Left renal cortex interstitium (tissue), 4 donors: ENCODE measurements around the gene BACH1. TPM values are rescaled to one million over a fixed set of nuclear protein-coding genes. Genes with fewer than 3 reads are reported as not detected.

ENCODE experiments used
- DNase-seq, 4 donors: peaks; one replicate each; pipeline ENCODE4 v3.0.0-alpha.2; 2013; ENCODE audit warnings: low read depth in 4 of 4, low spot score in 2 of 4, missing footprints in 1 of 4
- polyA plus RNA-seq, 4 donors: library from polyadenylated mRNA; unstranded; fragments of 120-200 nt; gene quantifications; one replicate each; pipeline ENCODE4 v1.2.1, GENCODE V29; 2013; ENCODE audit not compliant: insufficient read length in 4 of 4

BACH1 gene
- polyA plus RNA-seq, 4 donors: 39.0 to 50.1 (median 42.7) TPM

DNA sequence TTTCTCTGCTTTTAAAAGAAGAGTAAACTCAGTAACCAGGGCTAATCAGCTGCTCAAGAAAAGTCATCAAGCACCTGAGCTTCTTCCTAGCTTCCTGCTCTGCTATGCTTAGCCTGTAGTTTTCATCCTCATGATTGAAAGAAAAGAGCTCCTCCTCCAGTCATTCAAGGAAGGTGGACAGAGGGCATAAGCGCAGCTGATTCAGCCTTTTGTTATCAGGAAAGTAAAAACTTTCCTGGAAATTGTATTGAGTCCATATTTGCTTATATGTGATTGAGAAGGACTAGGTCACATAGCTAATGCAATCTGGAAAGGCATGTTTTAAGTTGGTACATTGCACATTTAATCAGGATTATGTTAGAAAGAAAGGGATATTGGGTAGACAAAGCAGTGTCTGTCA, 8.5 kb upstream of the BACH1 start:
- DNase-seq: no peak

DNA sequence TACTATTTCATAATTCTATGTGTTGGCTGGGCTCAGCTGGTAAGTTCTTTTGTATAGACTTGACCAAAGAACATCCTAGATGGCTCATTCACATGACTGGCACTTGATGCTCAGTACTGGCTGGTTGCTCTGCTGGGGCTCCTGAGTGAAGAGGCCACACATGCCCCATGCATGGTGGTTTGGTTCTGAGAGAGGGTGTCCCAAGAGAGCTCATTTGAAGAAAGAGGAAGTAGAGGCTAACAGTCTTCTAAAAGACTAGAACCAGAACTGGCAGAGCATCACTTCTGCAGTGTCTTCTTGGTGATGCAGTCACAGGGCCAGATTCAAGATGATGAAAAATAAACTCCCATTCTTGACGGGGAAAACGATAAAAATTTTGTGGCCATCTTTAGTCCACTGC, 5.2 kb upstream of the BACH1 start:
- no peak for DNase-seq

DNA sequence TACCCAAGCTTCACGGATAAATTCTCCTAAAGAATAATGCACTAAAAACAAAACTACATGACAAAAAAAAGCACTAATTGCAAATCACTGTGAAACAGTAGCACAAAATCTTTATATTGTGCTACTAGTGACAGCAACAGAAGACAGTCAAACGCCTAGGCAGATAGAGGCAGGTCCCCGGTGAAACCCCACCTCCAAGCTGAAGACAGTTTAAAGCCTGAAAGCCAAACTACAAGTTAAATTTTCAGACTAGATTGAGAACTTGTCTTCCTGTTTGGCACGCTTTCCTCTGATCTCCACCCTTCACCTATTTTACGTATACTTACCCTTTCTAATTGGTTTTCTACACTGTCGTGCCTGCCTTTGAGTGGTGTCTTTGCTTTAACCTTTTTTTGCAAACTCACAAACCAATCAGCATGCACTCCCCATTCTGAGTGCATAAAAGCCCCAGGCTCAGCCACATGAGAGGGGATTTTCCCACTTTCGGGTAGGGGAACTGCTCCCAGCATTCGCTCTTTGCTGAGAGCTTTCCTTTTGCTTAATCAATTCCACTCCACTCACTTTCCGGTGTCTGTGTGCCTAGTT, 3.6 kb upstream of the BACH1 start:
- no peak for DNase-seq

DNA sequence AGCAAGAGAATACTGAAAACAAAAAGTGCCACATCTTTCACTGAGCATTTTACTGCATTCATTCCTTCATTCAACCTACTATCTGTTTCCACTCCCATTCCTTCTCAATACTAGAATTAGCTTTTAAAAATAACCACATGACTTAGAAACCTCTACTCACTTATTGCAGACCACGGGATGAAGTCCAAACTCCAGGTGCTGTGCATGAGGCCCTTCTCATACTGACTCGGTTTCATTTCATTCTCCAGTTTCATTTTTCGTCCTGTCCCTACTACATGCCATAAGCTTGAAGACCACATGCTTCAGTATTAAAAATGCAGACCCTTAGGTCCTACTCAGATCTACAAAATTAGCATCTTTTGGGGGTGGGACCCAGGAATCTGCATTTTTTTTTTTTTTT, 2.3 kb upstream of the BACH1 start:
- DNase-seq: no peak

DNA sequence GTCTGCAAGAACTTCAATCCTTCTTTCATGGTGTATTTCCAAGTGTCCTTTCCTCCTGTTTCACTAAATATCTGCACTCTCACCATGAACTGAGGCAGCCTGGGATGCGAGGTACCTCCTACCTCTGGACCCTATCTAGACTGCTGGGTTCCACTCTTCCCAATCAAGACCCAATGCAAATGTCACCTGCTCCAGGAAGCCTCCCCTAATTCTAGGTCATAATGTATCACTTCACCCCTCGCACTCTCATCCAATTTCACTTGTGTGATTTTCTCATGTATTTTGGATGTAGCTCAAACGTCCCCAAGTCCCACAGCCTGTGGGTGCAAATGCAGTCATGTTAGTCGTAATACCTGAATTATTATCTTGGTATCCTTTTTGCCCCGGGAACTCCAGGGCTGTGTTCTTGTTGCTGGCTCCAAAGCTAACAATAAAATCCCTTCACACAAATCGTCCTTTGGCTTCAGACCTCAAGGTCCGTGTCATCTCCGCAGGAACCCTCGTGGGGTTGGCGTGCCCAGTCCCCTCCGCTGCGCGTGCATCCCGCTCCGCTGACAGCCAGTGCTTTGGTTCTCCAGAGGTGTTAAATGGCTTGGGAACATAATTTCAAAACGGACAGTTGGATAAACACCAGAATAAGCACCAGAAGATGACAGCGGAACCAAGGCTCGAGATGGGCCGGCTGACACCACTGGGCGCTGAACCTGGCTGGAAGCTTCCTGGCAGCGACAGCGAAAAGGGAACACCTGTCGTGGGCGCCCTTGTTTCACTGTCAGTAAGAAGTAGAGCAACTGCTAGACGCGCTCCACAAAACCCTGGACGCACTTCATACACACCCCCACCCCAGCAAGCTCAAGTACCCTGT, 1.0 kb upstream of the BACH1 start:
- no peak for DNase-seq

DNA sequence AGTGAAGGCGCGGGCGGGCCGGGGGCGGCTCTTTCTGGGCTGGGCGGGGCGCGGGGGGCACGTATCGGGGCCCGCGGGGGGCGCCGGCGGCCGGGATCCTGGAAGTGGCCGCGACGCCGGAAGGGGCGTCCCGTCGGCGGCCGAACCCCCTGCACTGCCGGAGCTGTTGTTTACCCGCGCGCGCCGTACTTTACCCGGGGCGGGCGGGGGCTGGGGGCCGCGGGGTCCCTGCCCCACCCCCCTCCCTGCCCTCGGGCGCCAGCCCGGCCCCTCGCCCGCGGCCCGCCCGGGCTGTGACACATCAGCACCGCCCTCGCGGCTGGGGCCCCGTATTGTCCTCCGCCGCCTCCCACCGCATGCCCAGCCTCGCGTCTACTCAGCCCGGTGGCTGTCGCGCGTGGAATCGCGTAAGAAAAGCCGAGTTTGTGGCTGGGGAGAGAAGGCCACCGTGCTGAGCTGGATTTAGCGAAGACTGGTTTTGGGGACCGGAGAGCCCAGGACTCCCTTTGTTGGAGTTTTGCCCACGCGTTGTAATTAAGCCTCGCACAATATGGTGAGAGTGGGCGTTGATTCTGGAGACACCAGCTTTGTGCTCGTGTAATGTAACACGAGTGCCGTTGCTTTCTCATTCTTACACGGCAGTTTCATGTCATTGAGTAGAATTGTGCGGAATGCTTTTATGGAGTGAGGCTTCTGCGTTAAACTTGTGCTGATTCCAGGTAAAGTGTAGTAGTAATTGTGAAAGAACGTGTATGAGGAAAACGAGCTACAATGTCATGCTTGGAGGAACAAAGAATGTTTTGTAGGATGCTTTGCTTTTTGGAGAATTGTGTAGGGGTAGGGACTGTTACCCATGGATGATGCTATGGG, 559 bp downstream of the BACH1 start:
- DNase-seq: peak; percentile 38 to 77 (median 57)

DNA sequence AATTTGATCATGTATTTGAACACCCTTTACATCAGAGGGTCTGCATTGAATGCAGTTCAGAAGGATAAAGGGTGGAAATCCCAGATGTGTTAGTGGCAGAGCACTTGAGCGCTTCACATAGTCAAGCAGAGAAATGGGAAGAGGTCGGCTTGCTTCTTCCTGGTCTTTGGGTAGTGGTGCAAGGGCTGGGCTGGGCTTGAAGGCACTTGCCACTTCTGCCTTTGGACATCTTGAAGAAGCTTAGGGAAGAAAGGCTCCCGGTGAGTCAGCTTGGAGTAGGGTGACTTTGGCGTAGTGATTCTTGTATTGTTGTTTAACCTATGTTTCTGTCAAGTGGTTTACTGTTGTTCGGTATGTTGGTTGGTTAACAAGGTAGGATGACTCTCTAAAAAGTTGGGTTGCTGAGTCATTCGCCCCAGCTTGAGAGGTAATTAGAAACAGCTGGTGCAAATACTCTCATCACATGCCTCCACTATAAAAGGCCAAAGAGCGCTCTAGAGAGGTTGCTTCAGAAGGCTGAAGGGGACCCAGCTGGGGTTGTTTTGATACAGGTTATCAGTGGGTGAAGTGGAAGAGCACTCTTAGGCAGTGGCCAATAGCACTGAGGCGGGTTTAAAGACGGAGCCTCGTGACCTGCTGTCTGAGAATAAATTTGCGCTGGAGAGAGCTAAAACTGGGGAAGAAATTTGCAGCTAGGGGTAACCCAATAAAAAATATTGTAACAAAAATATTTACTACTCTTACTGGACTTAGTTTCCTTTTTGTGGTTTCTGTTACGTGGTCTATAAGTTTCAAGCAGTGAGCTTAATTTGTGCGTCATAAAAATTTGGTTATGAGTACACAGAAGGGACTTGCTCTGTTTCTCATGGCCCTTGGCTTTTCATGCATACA, 1.4 kb downstream of the BACH1 start:
- peak in 3 of 4 donors; percentile 23 to 34 (median 26) for DNase-seq

DNA sequence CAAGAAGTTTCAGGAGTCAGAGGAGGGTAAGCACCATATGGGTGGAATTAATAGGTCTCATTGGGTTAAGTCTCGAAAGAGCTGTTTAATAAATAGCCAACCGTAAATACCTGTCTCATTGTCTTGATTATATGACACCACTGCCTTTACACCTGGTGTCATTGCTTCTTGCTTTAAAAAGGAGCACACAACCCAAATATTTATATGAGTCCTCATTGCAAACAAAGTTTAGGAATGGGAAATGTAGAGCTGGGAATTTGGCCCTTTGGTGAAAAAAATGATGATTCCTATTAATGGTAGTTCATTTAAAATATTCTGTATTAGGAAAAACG, 2.1 kb downstream of the BACH1 start:
- no peak for DNase-seq

DNA sequence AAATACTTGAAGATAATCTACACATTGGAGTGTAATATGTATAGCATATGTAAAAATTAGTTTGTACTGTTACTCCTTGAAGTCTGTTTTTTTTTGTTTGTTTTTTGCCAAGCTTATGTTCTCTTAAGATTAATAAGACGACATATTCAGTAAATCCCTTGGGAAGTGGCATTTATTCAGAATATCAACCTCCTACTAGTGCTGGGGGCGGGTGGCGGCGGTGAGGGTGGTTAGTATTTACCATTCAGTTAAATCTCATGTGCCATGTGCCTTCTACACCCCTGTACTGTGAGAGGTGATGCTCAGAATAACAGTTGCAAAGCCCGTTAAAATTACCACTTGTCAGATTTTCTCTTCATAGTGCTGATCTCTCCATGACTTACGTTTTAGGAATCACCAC, 3.0 kb downstream of the BACH1 start:
- DNase-seq: no peak

DNA sequence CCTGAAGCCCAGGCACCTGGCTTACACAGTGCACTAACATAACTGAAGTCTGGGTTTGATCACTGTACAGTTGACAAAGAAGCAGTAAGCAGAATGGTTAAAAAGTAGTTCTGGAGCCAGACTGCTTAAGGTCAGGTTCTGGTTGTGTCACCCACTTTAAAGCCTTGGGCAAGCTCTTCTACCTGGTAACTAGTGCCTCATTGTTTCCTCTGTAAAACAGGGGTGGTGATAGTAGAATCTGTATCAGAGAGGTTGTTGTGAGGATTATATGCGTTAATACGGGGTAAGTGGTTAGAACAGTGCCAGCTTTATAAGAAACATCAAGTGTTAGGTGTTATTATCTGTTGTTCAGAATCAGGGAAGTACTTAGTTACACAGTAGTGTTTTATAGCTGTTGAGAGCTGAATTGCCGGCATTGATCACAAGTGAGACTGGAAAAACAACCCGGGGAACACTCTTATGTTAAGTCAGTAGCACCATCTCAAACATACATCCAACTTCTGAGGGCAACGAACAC, 3.7 kb downstream of the BACH1 start:
- DNase-seq: no peak

DNA sequence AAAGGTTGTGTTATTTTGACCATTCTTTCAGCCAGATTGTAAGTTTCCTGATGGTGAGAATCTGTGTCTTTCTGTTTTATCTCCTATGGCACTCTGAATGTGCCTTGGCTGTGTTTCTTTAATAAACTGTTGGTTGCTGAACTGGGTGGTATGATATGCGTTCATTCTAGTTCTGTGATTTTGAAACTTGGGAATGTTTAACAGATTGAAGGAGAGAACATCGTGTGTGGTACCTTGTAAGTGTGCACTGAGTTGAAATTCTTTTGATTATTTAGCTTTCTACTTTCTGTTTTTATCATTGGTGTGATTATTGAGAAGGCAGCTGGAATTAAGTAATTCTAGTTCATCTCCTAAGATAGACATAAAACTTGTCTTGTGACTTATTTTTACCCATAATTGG, 4.6 kb downstream of the BACH1 start:
- no peak for DNase-seq

DNA sequence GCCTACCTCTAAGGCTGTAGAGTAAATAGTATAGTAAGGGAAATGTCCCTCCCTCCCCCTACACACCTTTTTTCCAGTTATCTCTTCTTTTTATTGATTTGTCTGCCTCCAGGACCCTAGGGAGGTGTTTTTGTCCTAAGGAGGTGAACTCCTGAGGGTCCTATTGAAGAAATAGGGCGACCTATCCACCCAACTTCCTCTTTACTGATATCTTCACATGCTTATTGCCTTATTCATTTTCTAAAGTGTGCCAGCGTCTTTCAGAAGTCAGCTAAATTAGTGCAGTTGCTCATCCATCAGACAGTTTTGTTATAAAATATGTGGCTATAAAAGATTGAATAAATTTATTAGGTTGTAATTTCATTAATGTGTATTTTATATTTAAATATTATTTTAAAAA, 5.9 kb downstream of the BACH1 start:
- no peak for DNase-seq

DNA sequence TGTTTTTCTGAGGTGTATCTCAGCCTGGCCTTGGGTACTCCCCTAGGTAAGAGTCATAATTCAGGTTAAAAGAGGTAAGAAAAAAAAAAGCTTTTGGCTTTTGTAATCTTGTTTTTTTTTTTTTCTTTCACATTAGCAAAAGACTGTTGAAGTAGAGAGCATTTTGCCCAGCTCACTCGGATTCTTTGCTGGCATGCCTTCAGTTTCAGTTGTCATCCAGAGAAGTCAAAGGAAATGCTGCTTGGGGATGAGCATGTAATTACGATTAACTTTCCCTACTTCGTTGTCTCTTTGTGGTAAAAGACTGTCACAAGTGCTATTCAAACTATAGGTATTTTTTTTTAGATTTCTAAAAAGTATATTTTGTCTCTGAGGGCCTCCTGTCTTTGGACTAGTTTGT, 6.3 kb downstream of the BACH1 start:
- no peak for DNase-seq

DNA sequence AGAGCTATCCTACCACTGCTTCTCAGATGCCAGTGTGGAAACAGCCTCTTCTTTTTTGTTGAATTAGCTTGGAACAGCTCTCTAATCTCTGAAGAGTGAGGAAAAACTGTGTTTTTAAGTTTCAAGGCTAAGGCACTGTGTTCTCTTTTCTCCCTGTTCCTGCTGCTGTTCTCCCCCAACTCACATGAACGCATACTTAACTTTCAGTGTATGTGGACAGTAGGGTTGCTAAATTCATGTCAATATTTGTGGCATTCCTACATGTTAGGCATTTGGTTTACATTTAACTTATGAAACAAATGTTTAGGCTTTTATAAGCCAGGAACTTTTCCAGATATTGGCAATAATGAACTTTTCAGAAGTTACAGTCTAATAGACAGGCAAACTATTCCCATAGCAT, 6.8 kb downstream of the BACH1 start:
- no peak for DNase-seq

DNA sequence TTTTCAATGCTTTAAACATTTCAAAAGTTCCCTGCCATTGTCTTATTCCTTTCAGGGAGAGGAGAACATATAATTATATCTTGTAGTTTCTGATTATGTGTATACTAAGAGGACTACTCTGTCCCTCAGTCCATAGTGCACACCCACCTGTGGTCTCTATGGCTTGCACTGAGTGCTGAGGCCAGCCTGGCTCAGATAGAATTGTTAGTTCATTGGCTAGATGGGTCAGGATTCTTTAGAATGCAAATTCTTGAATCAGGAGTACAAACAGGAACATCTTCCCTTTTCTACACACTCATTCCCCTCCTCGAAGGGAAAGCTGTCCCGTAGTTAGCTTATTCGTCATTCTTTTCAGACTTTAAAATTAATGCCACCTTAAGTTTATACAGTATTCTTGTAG, 8.2 kb downstream of the BACH1 start:
- DNase-seq: no peak

DNA sequence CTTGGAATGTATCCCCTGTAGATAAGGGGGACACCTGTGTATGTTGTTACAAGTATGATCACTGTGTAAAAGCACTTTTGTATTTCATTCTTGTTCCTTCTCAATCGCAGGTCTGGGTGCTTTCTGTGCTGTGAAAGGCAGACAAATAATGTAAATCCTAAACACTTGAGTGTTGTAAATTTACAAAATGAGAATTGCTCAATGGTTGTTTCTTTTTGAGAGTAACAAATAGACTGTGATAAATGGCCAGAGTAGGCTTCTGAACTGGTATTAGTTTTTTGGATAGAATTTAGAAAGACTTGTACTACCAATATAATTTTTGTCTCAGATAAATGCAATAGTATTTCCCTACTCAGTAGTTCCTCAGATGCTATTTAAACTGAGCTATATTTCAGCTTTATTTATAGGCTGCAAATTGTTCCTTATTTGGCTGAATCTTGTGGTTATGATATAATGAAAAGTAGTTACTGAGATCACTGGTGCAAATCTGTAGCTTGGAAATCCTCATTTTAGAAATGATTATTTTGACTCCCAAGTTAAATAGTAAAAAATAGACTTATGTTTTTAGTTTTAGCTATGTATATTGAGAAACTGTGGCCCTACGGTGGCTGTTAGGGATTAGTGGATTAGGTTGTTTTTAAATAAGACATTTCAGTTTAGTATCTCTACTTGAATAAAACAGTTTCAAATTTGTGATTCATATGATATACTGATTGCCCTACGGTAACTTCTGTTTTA, 9.2 kb downstream of the BACH1 start:
- DNase-seq: no peak

DNA sequence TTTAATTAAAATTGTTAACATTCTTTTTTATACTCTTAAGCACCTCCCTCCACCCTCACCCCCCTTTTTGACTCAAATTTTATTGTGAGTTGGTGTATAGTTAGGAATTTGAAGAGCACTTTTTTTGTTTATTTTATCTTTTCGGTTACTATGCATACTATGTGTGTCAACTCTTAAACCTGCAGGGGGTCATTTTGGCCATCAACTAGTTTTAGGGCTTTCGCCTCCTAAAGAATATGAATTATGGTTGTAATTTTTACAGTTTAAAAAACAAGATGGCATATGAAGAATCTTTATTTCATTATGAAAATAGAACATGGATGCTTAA, 9.7 kb downstream of the BACH1 start:
- DNase-seq: no peak

DNA sequence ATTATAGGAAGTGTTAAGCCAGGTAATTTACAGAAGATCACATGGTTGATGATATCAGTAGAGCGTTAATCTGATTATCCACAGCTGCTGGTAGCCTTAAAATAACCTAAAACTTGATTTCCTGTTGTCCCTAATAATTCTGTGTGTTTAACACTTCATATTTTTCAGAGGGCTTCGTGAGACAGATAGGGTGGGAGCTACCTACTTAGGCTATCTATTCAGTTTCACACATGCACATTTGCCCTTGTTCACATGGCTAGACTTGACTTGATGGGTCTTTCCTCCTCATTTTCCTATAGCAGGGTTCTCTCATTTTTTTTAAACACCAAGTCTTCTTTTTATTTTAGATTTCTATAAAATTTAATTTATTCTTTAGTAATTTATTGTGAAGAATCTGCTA, 11.0 kb downstream of the BACH1 start:
- DNase-seq: no peak

DNA sequence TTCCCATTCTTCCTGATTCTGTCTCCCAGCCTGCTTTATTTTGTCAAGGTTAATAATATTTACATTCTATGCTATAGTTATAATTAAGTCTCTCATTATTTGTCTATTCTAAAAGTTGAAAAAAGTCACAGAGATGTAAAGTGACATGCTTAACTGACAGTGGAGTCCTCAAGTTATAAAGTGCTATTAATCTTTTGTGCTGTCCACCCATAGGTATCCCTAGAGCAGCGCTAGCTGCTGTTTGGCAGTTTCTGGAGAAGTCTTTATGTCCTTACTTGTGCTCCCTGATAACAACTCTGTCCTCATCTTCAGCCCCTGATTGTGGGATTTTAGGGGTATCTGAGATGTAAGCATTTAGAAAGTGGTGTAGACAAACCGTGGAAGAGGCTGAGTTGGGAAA, 13.1 kb downstream of the BACH1 start:
- no peak for DNase-seq

DNA sequence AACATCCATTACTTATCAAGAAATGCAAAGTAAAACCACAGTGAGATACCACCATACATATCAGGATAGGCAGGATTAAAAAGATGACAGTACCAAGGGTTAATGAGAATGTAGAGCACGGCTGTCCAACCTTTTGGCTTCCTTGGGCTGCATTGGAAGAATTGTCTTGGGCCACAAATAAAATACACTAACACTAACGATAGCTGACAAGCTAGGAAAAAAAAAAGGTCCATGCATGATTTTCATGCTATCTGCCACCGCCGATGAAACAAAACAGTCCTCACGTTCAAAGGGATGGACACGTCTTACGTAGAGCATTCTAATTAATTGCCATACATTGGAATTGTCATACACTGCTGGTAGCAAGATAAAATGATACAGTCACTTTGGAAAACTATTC, 14.3 kb downstream of the BACH1 start:
- DNase-seq: no peak
